H9 (cell line): Measurements from ENCODE around the gene TAF10. TPM values are rescaled to one million over a fixed set of nuclear protein-coding genes. Genes with fewer than 3 reads are reported as not detected.

Experiments
- DNase-seq: peaks from one replicate; pipeline ENCODE4 v3.0.0-alpha.2; 2017
- H2AFZ ChIP-seq: one replicate; pipeline ENCODE4 v1.6.1; 2013; ENCODE audit warnings: mild to moderate bottlenecking, low read length, control low read depth, moderate library complexity
- H2AK5ac ChIP-seq: 2 replicates; pipeline ENCODE4 v1.6.1; 2013; ENCODE audit warnings: low read length, control low read depth, mixed read lengths; ENCODE audit not compliant: insufficient read length
- H2BK120ac ChIP-seq: one replicate; pipeline ENCODE4 v1.6.1; 2013; ENCODE audit warnings: low read depth, mild to moderate bottlenecking, low read length, control low read depth, inconsistent platforms; ENCODE audit not compliant: poor library complexity, severe bottlenecking
- H2BK12ac ChIP-seq: 2 replicates; pipeline ENCODE4 v1.6.1; 2013; ENCODE audit warnings: low read length, control low read depth, mixed read lengths, low read depth; ENCODE audit not compliant: insufficient read length
- H2BK15ac ChIP-seq: 2 replicates; pipeline ENCODE4 v1.6.1; 2013; ENCODE audit warnings: low read depth, low read length, control low read depth
- H2BK20ac ChIP-seq: one replicate; pipeline ENCODE4 v1.6.1; 2013; ENCODE audit warnings: low read depth, mild to moderate bottlenecking, low read length, control low read depth, inconsistent platforms; ENCODE audit not compliant: poor library complexity, severe bottlenecking
- H2BK5ac ChIP-seq: 2 replicates; pipeline ENCODE4 v1.6.1; 2013; ENCODE audit warnings: low read length, control low read depth, mixed read lengths; ENCODE audit not compliant: insufficient read length
- H3K14ac ChIP-seq: 2 replicates; pipeline ENCODE4 v1.6.1; 2013; ENCODE audit warnings: low read length, control low read depth; ENCODE audit not compliant: insufficient read depth
- H3K18ac ChIP-seq: 2 replicates; pipeline ENCODE4 v1.6.1; 2013; ENCODE audit warnings: low read depth, mild to moderate bottlenecking, mixed read lengths, low read length, control low read depth; ENCODE audit not compliant: insufficient read length
- H3K23ac ChIP-seq: 2 replicates; pipeline ENCODE4 v1.6.1; 2013; ENCODE audit warnings: low read length, control low read depth, mixed read lengths, low read depth; ENCODE audit not compliant: insufficient read length
- H3K23me2 ChIP-seq: 2 replicates; pipeline ENCODE4 v1.6.1; 2013; ENCODE audit warnings: low read depth, mild to moderate bottlenecking, mixed read lengths, low read length, control low read depth; ENCODE audit not compliant: insufficient read length, poor library complexity, severe bottlenecking
- H3K27ac ChIP-seq: 2 replicates; pipeline ENCODE4 v1.5.1; 2013; ENCODE audit warnings: low read length, control low read depth, mixed read lengths, low read depth; ENCODE audit not compliant: insufficient read length
- H3K27me3 ChIP-seq: 2 replicates; pipeline ENCODE4 v1.6.1; 2013; ENCODE audit warnings: low read length, control low read depth, inconsistent platforms; ENCODE audit not compliant: insufficient read depth
- H3K4ac ChIP-seq: 2 replicates; pipeline ENCODE4 v1.6.1; 2013; ENCODE audit warnings: low read depth, mild to moderate bottlenecking, control low read depth, inconsistent platforms, low read length, moderate library complexity
- H3K4me1 ChIP-seq: 2 replicates; pipeline ENCODE4 v1.6.1; 2013; ENCODE audit warnings: low read length, control low read depth, inconsistent platforms; ENCODE audit not compliant: insufficient read depth
- H3K4me2 ChIP-seq: 2 replicates; pipeline ENCODE4 v1.6.1; 2013; ENCODE audit warnings: low read length, control low read depth, mixed read lengths; ENCODE audit not compliant: insufficient read length, insufficient read depth
- H3K56ac ChIP-seq: 2 replicates; pipeline ENCODE4 v1.6.1; 2013; ENCODE audit warnings: low read depth, mild to moderate bottlenecking, mixed read lengths, low read length, control low read depth; ENCODE audit not compliant: insufficient read length
- H3K79me1 ChIP-seq: 2 replicates; pipeline ENCODE4 v1.6.1; 2013; ENCODE audit warnings: low read depth, mild to moderate bottlenecking, moderate library complexity, low read length, control low read depth, inconsistent platforms; ENCODE audit not compliant: insufficient read depth, poor library complexity, severe bottlenecking
- H3K79me2 ChIP-seq: 2 replicates; pipeline ENCODE4 v1.6.1; 2013; ENCODE audit warnings: low read length, control low read depth, inconsistent platforms; ENCODE audit not compliant: insufficient read depth
- H3K9ac ChIP-seq: 2 replicates; pipeline ENCODE4 v1.6.1; 2013; ENCODE audit warnings: low read length, control low read depth, mixed read lengths; ENCODE audit not compliant: insufficient read length; ENCODE audit errors: extremely low read depth
- H3K9me3 ChIP-seq: one replicate; pipeline ENCODE4 v1.6.1; 2013; ENCODE audit warnings: low read depth, low read length, inconsistent platforms; ENCODE audit not compliant: control insufficient read depth
- H3T11ph ChIP-seq: one replicate; pipeline ENCODE4 v1.6.1; 2013; ENCODE audit warnings: mild to moderate bottlenecking, low read length, control low read depth, inconsistent platforms
- H4K20me1 ChIP-seq: one replicate; pipeline ENCODE4 v1.6.1; 2013; ENCODE audit not compliant: control insufficient read depth, insufficient read length, insufficient read depth
- H4K5ac ChIP-seq: 2 replicates; pipeline ENCODE4 v1.6.1; 2013; ENCODE audit warnings: low read depth, mild to moderate bottlenecking, mixed read lengths, low read length, control low read depth; ENCODE audit not compliant: insufficient read length
- H4K8ac ChIP-seq: replicated peaks from 2 replicates; pipeline ENCODE4 v1.6.1; 2013; ENCODE audit warnings: low read length, control low read depth, mixed read lengths, low read depth; ENCODE audit not compliant: insufficient read length
- H4K91ac ChIP-seq: 2 replicates; pipeline ENCODE4 v1.6.1; 2013; ENCODE audit warnings: low read depth, mild to moderate bottlenecking, moderate library complexity, mixed read lengths, low read length, control low read depth; ENCODE audit not compliant: insufficient read length
- H3K27ac Mint-ChIP-seq, 3 experiments: 2 replicates in 2 of 3; 3 replicates in 1 of 3; pipeline ENCODE4 v1.8.0; 2020 to 2021; ENCODE audit warnings: mixed read lengths in 3 of 3, mild to moderate bottlenecking in 1 of 3, moderate library complexity in 1 of 3
- H3K27me3 Mint-ChIP-seq: 2 replicates; pipeline ENCODE4 v1.8.0; 2021; ENCODE audit warnings: low read depth, mild to moderate bottlenecking, moderate library complexity, mixed read lengths
- H3K36me3 Mint-ChIP-seq, 3 experiments: 2 replicates in 2 of 3; 3 replicates in 1 of 3; pipeline ENCODE4 v1.8.0; 2020 to 2021; ENCODE audit warnings: low read depth in 3 of 3, mixed read lengths in 3 of 3; ENCODE audit not compliant: insufficient read depth in 1 of 3
- H3K4me1 Mint-ChIP-seq, 2 experiments: 2 replicates each; pipeline ENCODE4 v1.8.0; 2020; ENCODE audit warnings: mixed read lengths in 2 of 2
- H3K4me3 Mint-ChIP-seq, 2 experiments: 2 replicates in 1 of 2; 3 replicates in 1 of 2; pipeline ENCODE4 v1.8.0; 2020 to 2021; ENCODE audit warnings: mild to moderate bottlenecking in 2 of 2, mixed read lengths in 2 of 2, moderate library complexity in 1 of 2
- H3K9me3 Mint-ChIP-seq, 2 experiments: 2 replicates in 1 of 2; 3 replicates in 1 of 2; pipeline ENCODE4 v1.8.0; 2020; ENCODE audit warnings: mild to moderate bottlenecking in 2 of 2, mixed read lengths in 2 of 2, moderate library complexity in 1 of 2
- WGBS: extraction: QIAGEN DNeasy Blood & Tissue Kit; methylation state at CpG from one replicate; pipeline ENCODE4 v1.1.7; 2013; ENCODE audit warnings: missing lambda C conversion rate, low lambda C conversion rate, mixed read lengths; ENCODE audit not compliant: insufficient read length; ENCODE audit errors: extremely low coverage; 5-methylcytosine and 5-hydroxymethylcytosine counted together
- total RNA-seq: library from RNA; stranded (reverse); gene quantifications from 2 replicates; pipeline ENCODE4 v1.2.1, GENCODE V29; 2021
- TF ChIP-seq, protein P1 (sequence below): fragments of 200-600 bp; sonication (generic); conservative IDR thresholded peaks from 3 replicates; pipeline ENCODE4 v1.8.0; 2021; ENCODE audit warnings: antibody characterized with exemption, mild to moderate bottlenecking

The TAF10 gene
- total RNA-seq, 1 experiment from 2014 or later: 198 TPM

DNA sequence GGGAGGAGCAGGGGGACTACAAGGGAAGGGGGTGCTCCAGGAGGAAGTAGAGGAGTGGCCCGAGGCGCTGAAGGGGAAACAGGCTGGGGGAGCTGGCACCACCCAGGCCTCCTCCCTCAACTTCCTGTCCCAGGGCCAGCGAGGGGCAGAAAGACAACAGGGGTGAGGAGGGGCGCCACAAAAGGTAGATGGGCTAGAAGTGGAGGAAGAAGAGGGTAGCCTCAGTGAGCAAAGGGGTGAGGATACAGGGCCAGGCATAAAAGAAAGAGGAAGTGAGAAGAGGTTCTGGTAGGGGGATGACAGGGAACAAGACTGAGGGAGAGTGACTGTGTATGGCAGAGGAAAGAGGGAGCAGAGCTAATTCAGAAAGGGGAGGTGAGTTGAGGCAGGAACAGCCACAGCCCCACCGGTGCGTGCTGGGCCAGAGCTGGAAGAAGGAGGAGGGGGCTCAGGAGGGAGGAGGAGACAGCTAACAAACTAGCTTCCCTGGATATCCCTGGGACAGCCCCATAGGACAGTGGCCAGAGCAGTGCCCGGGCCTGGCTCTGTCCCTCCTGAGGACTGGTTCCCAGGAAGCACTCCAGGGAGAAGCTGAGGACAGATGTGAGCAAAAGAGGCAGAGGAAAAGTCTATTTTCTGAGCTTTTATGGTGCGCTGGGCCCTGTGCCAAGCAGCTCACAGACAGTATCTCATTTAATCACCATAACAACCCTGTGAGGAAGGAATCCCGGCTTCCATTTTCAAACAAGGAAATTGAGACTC, 35.1 kb upstream of the TAF10 start:
- no peak for DNase-seq

More for the DNA sequence above, 35.1 kb upstream of the TAF10 start:
- Mint-ChIP-seq H3K4me1 (no peaks in the 10 kb centered on the region), H3K4me3 (no peak overlapping the region), H3K27ac (no peak overlapping the region), H3K36me3 (no peaks in the 10 kb centered on the region), H3K9me3 (no peaks in the 10 kb centered on the region), H3K27me3 (0 out of 2 replicates have a peak, but pooled peaks cover 2% of the 10 kb centered on the region)
- Histone ChIP-seq H3K79me2 (no peaks in the 10 kb centered on the region), H2BK120ac (no peak overlapping the region), H2AK5ac (no peak overlapping the region), H4K20me1 (no peaks in the 10 kb centered on the region), H2BK12ac (no peak overlapping the region), H3K27me3 (0 out of 2 replicates have a peak, but pooled peaks cover 1% of the 10 kb centered on the region), H3K4ac (no peak overlapping the region), H3K23ac (no peak overlapping the region), H3K79me1 (no peaks in the 10 kb centered on the region), H2BK20ac (no peak overlapping the region), H3K9me3 (no peaks in the 10 kb centered on the region), H2BK15ac (no peak overlapping the region), H3T11ph (no peak overlapping the region), H3K56ac (no peak overlapping the region), H3K4me1 (peaks cover 2% of the 10 kb centered on the region; the same call in 1 of the 2 replicates), H3K23me2 (no peaks in the 10 kb centered on the region), H3K9ac (no peak overlapping the region), H3K4me2 (no peak overlapping the region), H4K91ac (no peak overlapping the region), H3K27ac (no peak overlapping the region), H4K8ac (no peak overlapping the region), H2BK5ac (no peak overlapping the region), H3K14ac (no peak overlapping the region), H2AFZ (no peak overlapping the region), H4K5ac (no peak overlapping the region), H3K18ac (no peak overlapping the region)
- no CpG with 5 or more reads among the region's 9 CpGs for WGBS
- TF ChIP-seq, protein P1, sequence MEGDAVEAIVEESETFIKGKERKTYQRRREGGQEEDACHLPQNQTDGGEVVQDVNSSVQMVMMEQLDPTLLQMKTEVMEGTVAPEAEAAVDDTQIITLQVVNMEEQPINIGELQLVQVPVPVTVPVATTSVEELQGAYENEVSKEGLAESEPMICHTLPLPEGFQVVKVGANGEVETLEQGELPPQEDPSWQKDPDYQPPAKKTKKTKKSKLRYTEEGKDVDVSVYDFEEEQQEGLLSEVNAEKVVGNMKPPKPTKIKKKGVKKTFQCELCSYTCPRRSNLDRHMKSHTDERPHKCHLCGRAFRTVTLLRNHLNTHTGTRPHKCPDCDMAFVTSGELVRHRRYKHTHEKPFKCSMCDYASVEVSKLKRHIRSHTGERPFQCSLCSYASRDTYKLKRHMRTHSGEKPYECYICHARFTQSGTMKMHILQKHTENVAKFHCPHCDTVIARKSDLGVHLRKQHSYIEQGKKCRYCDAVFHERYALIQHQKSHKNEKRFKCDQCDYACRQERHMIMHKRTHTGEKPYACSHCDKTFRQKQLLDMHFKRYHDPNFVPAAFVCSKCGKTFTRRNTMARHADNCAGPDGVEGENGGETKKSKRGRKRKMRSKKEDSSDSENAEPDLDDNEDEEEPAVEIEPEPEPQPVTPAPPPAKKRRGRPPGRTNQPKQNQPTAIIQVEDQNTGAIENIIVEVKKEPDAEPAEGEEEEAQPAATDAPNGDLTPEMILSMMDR: no peak
